ENCODE data around the gene GATA2. TPM values are rescaled to one million over a fixed set of nuclear protein-coding genes. Genes with fewer than 3 reads are reported as not detected.

Gene GATA2
- 3.6 to 5.4 TPM (median 4.4 TPM) in 5 replicates for total RNA-seq (2022; extraction: Qiagen RNA extraction)

GRCh38 chr3:128492671-128493569 lies at the start of gene GATA2:
Gene GATA2 (minus strand): TSS chr3:128493201. CDS start chr3:128487031, 6,170 bp downstream.

GRCh38 chr3:128466840-128467541 lies 26.0 kb downstream of the GATA2 start, which contains the start of gene DNAJB8:
Gene DNAJB8 (minus strand): TSS chr3:128466890. CDS start chr3:128463245, 3,645 bp downstream.

Other genes with a start within 250 kb of the GATA2 start
- gene DNAJB8, start 26.3 kb downstream of the GATA2 start, total RNA-seq (2022; extraction: Qiagen RNA extraction) = not detected in 5 replicates
- 155 to 180 TPM (median 162 TPM) in 5 replicates for gene RPN1, start 157.6 kb upstream of the GATA2 start, total RNA-seq (2022; extraction: Qiagen RNA extraction)
- 166 to 183 TPM (median 173 TPM) in 5 replicates for gene RAB7A, start 233.0 kb upstream of the GATA2 start, total RNA-seq (2022; extraction: Qiagen RNA extraction)